ENCODE results near the gene ACKR2. TPM values are rescaled to one million over a fixed set of nuclear protein-coding genes. Genes with fewer than 3 reads are reported as not detected.

ACKR2 gene
- total RNA-seq, 2 donors from 2014 or later, result 0.78 to 6.2 TPM

GRCh38 chr3:42849017-42849416 is 39.8 kb downstream of the ACKR2 start:
- H3K27ac ChIP-seq, result no peak overlapping the region
- no peak for TF ChIP-seq CTCF (IDR thresholded peaks at IDR 0.05)
- peaks cover 0 to 30% of the 10 kb centered on the region in 2 donors for H3K4me1 ChIP-seq
- H3K4me3 ChIP-seq, result no peak overlapping the region
- no peaks in the 10 kb centered on the region for H3K9me3 ChIP-seq
- no peaks in the 10 kb centered on the region for H3K36me3 ChIP-seq
- no peak for DNase-seq (ENCODE audit: low spot score)
- H3K27me3 ChIP-seq, result no peaks in the 10 kb centered on the region

GRCh38 chr3:42850263-42850662 is 41.0 kb downstream of the ACKR2 start:
- Histone ChIP-seq H3K4me1 (peaks cover 0 to 20% of the 10 kb centered on the region in 2 donors), H3K4me3 (no peak overlapping the region), H3K36me3 (no peaks in the 10 kb centered on the region), H3K27me3 (no peaks in the 10 kb centered on the region), H3K9me3 (no peaks in the 10 kb centered on the region), H3K27ac (peak overlapping the region in 1 of 2 donors; percentile 51)
- peak; percentile 34 for DNase-seq (ENCODE audit: low spot score)
- no peak for TF ChIP-seq CTCF (IDR thresholded peaks at IDR 0.05)

- no peak for TF ChIP-seq CTCF (IDR thresholded peaks at IDR 0.05)
- Histone ChIP-seq H3K9me3 (no peaks in the 10 kb centered on the region), H3K4me3 (no peak overlapping the region), H3K4me1 (peaks cover 0 to 16% of the 10 kb centered on the region in 2 donors), H3K36me3 (no peaks in the 10 kb centered on the region), H3K27me3 (no peaks in the 10 kb centered on the region), H3K27ac (peak overlapping the region; percentile 35 to 51)
- DNase-seq (ENCODE audit: low spot score), result peak; percentile 51
Observed at GRCh38 chr3:42851228-42851834, 42.1 kb downstream of the ACKR2 start.

GRCh38 chr3:42852441-42852840 is 43.2 kb downstream of the ACKR2 start:
- Histone ChIP-seq H3K36me3 (no peaks in the 10 kb centered on the region), H3K4me1 (peaks cover 0 to 4% of the 10 kb centered on the region in 2 donors), H3K27me3 (no peaks in the 10 kb centered on the region), H3K27ac (peak overlapping the region; percentile 35 to 51), H3K9me3 (no peaks in the 10 kb centered on the region), H3K4me3 (no peak overlapping the region)
- TF ChIP-seq CTCF (IDR thresholded peaks at IDR 0.05), result no peak
- DNase-seq (ENCODE audit: low spot score), result peak; percentile 74

- no peak for TF ChIP-seq CTCF (IDR thresholded peaks at IDR 0.05)
- no peaks in the 10 kb centered on the region for H3K4me1 ChIP-seq
- H3K4me3 ChIP-seq, result no peak overlapping the region
- no peaks in the 10 kb centered on the region for H3K27me3 ChIP-seq
- peak; percentile 16 for DNase-seq (ENCODE audit: low spot score)
- H3K9me3 ChIP-seq, result no peaks in the 10 kb centered on the region
- H3K27ac ChIP-seq, result peak overlapping the region in 1 of 2 donors; percentile 45
- H3K36me3 ChIP-seq, result no peaks in the 10 kb centered on the region
Observed at GRCh38 chr3:42853056-42853455, 43.8 kb downstream of the ACKR2 start.
